Neural cell (in vitro differentiated cells): ENCODE results near the gene ERC2. TPM values are rescaled to one million over a fixed set of nuclear protein-coding genes. Genes with fewer than 3 reads are reported as not detected.

ENCODE experiments used
- H2AFZ ChIP-seq: fragments of 200-600, 300-800 bp; sonication (generic), shearing (Covaris generic); 2 replicates; pipeline ENCODE4 v1.6.0; 2014; ENCODE audit warnings: low read depth, mild to moderate bottlenecking, antibody characterized with exemption, low read length, moderate library complexity
- H3F3A ChIP-seq: fragments of 200-600 bp; shearing (Covaris generic); 2 replicates; pipeline ENCODE4 v1.6.1; 2016; ENCODE audit warnings: mild to moderate bottlenecking, moderate library complexity, mixed read lengths, antibody characterized with exemption, low read length; ENCODE audit not compliant: insufficient read depth, poor library complexity, severe bottlenecking
- H3K27ac ChIP-seq: fragments of 200-600, 300-800 bp; sonication (generic), shearing (Covaris generic); 2 replicates; pipeline ENCODE4 v1.5.1; 2014; ENCODE audit warnings: mild to moderate bottlenecking, low read length, moderate library complexity
- H3K27me3 ChIP-seq: fragments of 300-800, 200-600 bp; sonication (generic), shearing (Covaris generic); 2 replicates; pipeline ENCODE4 v1.6.0; 2014; ENCODE audit warnings: mild to moderate bottlenecking, low read depth, low read length, moderate library complexity; ENCODE audit not compliant: insufficient read depth
- H3K36me3 ChIP-seq: fragments of 300-800, 200-600 bp; sonication (generic), shearing (Covaris generic); 2 replicates; pipeline ENCODE4 v1.5.1; 2014; ENCODE audit warnings: mild to moderate bottlenecking, antibody characterized with exemption, low read length, moderate library complexity; ENCODE audit not compliant: insufficient read depth
- H3K4me2 ChIP-seq: fragments of 300-800, 200-600 bp; sonication (generic), shearing (Covaris generic); 2 replicates; pipeline ENCODE4 v1.6.0; 2014; ENCODE audit warnings: mild to moderate bottlenecking, low read length
- H3K4me3 ChIP-seq: fragments of 300-800, 200-600 bp; sonication (generic), shearing (Covaris generic); 2 replicates; pipeline ENCODE4 v1.5.1; 2014; ENCODE audit warnings: mild to moderate bottlenecking, low read length, moderate library complexity
- H3K79me2 ChIP-seq: fragments of 200-600 bp; shearing (Covaris generic); replicated peaks from 2 replicates; pipeline ENCODE4 v1.6.0; 2014; ENCODE audit warnings: mild to moderate bottlenecking, low read length, moderate library complexity; ENCODE audit not compliant: insufficient read depth
- H3K9ac ChIP-seq: fragments of 300-800, 200-600 bp; sonication (generic), shearing (Covaris generic); 2 replicates; pipeline ENCODE4 v1.6.1; 2016; ENCODE audit warnings: mild to moderate bottlenecking, low read length, mixed read lengths
- H3K9me2 ChIP-seq: fragments of 200-600 bp; shearing (Covaris generic); 2 replicates; pipeline ENCODE4 v1.6.1; 2016; ENCODE audit warnings: mild to moderate bottlenecking, low read length, mixed read lengths; ENCODE audit not compliant: insufficient read depth
- H3K9me3 ChIP-seq: fragments of 200-600, 300-800 bp; sonication (generic), shearing (Covaris generic); 2 replicates; pipeline ENCODE4 v1.6.1; 2016; ENCODE audit warnings: mild to moderate bottlenecking, mixed run types, low read length, moderate library complexity, mixed read lengths
- H4K20me1 ChIP-seq: fragments of 200-600 bp; shearing (Covaris generic); 2 replicates; pipeline ENCODE4 v1.6.1; 2016; ENCODE audit warnings: mild to moderate bottlenecking, mixed run types; ENCODE audit not compliant: insufficient read depth
- CTCF ChIP-seq: fragments of 450-650 bp; IDR thresholded peaks from 2 replicates; pipeline ENCODE4 v1.5.1; 2014; ENCODE audit warnings: antibody characterized with exemption, mild to moderate bottlenecking, moderate library complexity; ENCODE audit not compliant: poor library complexity, severe bottlenecking
- EP300 ChIP-seq: fragments of 450-650 bp; conservative IDR thresholded peaks from 2 replicates; pipeline ENCODE4 v1.6.1; 2014; ENCODE audit warnings: antibody characterized with exemption, mild to moderate bottlenecking, moderate library complexity; ENCODE audit not compliant: poor library complexity, severe bottlenecking
- EZH2 ChIP-seq: fragments of 200-600, 300-800 bp; shearing (Covaris generic), sonication (generic); IDR thresholded peaks from 2 replicates; pipeline ENCODE4 v1.6.1; 2014; ENCODE audit warnings: antibody characterized with exemption, low read length, borderline replicate concordance, mild to moderate bottlenecking; ENCODE audit not compliant: insufficient read depth, poor library complexity, severe bottlenecking
- MXI1 ChIP-seq: fragments of 450-650 bp; conservative IDR thresholded peaks from 2 replicates; pipeline ENCODE4 v1.6.1; 2014; ENCODE audit warnings: antibody characterized with exemption, mild to moderate bottlenecking; ENCODE audit not compliant: poor library complexity, severe bottlenecking
- POLR2AphosphoS5 ChIP-seq: IDR thresholded peaks from 2 replicates; pipeline ENCODE4 v1.6.1; 2012
- RAD21 ChIP-seq: fragments of 450-650 bp; conservative IDR thresholded peaks from 2 replicates; pipeline ENCODE4 v1.6.1; 2014; ENCODE audit warnings: antibody characterized with exemption, mild to moderate bottlenecking, moderate library complexity
- SMC3 ChIP-seq: fragments of 450-650 bp; conservative IDR thresholded peaks from 2 replicates; pipeline ENCODE4 v1.6.1; 2014; ENCODE audit warnings: antibody characterized with exemption, mild to moderate bottlenecking, moderate library complexity; ENCODE audit not compliant: poor library complexity
- TAF1 ChIP-seq: IDR thresholded peaks from 2 replicates; pipeline ENCODE4 v1.6.1; 2012; ENCODE audit warnings: low read depth
- polyA plus RNA-seq: library from polyadenylated mRNA; depleted of rRNA; stranded (reverse); fragments of >200 nt; gene quantifications from 2 replicates; pipeline ENCODE4 v1.2.3, GENCODE V29; 2014
- TF ChIP-seq, protein P1 (sequence below): IDR thresholded peaks from 2 replicates; pipeline ENCODE4 v1.6.1; 2012; ENCODE audit warnings: borderline replicate concordance

ERC2 gene
- polyA plus RNA-seq, 1 donor from 2014 or later, result 60.4 TPM

DNA sequence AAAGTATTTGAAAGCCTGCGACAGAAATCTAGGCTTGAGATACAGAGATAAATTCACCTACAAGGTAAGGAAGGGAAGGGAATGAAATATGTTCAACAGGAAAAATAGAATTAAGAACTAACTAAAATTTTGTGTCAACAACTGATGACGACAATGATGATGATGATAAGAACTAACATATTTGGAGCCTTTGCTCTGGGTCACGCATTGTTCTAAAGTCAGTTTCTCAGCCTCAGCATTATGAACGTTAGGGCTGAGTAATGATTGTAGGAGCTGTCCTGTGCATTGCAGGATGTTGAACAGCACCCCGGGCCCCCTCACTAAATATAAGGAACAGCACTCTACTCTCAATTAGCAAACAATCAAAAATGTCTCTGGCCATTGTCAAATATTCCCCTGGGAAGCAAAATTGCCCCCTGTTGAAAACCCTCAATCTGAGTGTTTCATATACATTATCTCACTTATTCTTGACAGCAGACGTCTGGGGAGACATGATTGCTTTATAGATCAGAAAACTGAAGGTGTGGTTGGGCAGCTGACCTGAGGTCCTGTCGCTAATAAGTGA lies 88.5 kb downstream of the ERC2 start:
- Histone ChIP-seq H3K79me2 (no peaks in the 10 kb centered on the region), H3K4me3 (peak overlapping the region; percentile 6), H2AFZ (no peak overlapping the region), H3K27me3 (no peaks in the 10 kb centered on the region), H3K27ac (peak overlapping the region; percentile 19), H3K9me3 (no peaks in the 10 kb centered on the region), H3K9ac (no peak overlapping the region), H4K20me1 (no peaks in the 10 kb centered on the region), H3K4me2 (no peak overlapping the region), H3K36me3 (no peaks in the 10 kb centered on the region), H3F3A (no peaks in the 10 kb centered on the region), H3K9me2 (no peaks in the 10 kb centered on the region)
- TF ChIP-seq TAF1 (no peak), EP300 (peak; percentile 66), SMC3 (no peak), CTCF (no peak), MXI1 (no peak), RAD21 (no peak), EZH2 (no peak), POLR2AphosphoS5 (peak; percentile 50)
- TF ChIP-seq, protein P1, sequence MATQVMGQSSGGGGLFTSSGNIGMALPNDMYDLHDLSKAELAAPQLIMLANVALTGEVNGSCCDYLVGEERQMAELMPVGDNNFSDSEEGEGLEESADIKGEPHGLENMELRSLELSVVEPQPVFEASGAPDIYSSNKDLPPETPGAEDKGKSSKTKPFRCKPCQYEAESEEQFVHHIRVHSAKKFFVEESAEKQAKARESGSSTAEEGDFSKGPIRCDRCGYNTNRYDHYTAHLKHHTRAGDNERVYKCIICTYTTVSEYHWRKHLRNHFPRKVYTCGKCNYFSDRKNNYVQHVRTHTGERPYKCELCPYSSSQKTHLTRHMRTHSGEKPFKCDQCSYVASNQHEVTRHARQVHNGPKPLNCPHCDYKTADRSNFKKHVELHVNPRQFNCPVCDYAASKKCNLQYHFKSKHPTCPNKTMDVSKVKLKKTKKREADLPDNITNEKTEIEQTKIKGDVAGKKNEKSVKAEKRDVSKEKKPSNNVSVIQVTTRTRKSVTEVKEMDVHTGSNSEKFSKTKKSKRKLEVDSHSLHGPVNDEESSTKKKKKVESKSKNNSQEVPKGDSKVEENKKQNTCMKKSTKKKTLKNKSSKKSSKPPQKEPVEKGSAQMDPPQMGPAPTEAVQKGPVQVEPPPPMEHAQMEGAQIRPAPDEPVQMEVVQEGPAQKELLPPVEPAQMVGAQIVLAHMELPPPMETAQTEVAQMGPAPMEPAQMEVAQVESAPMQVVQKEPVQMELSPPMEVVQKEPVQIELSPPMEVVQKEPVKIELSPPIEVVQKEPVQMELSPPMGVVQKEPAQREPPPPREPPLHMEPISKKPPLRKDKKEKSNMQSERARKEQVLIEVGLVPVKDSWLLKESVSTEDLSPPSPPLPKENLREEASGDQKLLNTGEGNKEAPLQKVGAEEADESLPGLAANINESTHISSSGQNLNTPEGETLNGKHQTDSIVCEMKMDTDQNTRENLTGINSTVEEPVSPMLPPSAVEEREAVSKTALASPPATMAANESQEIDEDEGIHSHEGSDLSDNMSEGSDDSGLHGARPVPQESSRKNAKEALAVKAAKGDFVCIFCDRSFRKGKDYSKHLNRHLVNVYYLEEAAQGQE, result no peak

GRCh38 chr3:56375654-56376053 lies 92.6 kb downstream of the ERC2 start:
- Histone ChIP-seq H3K4me3 (no peak overlapping the region), H2AFZ (no peak overlapping the region), H3K4me2 (no peak overlapping the region), H3K27ac (no peak overlapping the region), H3K36me3 (no peaks in the 10 kb centered on the region), H3K9ac (no peak overlapping the region), H3K27me3 (no peaks in the 10 kb centered on the region), H3K9me2 (no peaks in the 10 kb centered on the region), H3F3A (no peaks in the 10 kb centered on the region), H3K79me2 (no peaks in the 10 kb centered on the region), H4K20me1 (no peaks in the 10 kb centered on the region), H3K9me3 (no peaks in the 10 kb centered on the region)
- TF ChIP-seq CTCF (no peak), EZH2 (no peak), SMC3 (no peak), EP300 (no peak), RAD21 (no peak), POLR2AphosphoS5 (no peak), MXI1 (no peak), TAF1 (no peak)
- TF ChIP-seq, protein P1, result no peak
